ENCODE data around the gene SLC6A19. TPM values are rescaled to one million over a fixed set of nuclear protein-coding genes. Genes with fewer than 3 reads are reported as not detected.

SLC6A19 gene
- total RNA-seq, 1 experiment from 2014 or later, result 0.04 TPM

DNA sequence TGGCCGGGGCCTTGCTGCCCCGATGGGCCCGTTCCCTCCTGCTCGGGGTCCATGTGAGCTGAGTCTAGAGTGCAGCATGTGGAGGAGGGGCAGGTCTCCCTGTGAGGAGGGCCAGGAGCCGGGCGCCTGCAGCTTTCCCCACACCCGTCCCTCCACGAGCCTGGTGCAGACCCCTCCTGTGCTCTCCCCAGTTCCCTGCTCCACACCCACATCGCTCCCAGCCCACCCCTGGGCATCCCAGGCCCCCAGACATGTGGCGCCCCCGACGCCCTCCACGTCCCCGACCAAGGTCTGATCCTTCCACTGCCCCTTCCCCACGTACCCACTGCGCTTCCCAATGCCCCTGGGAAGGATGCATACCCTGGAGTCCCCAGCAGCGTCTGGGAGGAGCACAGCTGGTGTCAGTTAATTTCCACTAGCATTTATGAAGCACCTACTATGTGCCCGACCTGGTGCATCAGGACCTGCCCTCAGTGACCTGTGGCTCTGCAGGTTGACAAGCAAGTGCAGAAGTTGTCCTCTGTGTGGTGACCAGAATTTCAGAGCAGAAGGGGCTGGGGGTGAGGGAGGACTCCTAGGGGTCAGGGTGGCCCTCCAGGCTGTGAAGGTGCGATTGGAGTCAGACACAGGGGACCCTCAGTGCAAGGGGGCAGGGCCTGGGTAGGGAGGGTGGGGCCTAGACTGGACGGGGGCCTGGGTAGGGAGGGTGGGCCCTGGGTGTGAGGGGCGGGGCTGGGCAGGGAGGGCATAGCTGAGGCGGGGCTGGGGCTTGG is 13.0 kb downstream of the SLC6A19 start:
- H3K4me1 Mint-ChIP-seq, result no peaks in the 10 kb centered on the region
- H3K4me3 Mint-ChIP-seq, result no peak overlapping the region
- no peak for TF ChIP-seq TEAD1 (CRISPR knock-in tag; IDR thresholded peaks at IDR 0.05)
- no peak for TF ChIP-seq ZNF138 (CRISPR knock-in tag; conservative IDR thresholded peaks at IDR 0.05)
- no peak for TF ChIP-seq ZNF416 (CRISPR knock-in tag; IDR thresholded peaks at IDR 0.05)
- TF ChIP-seq TP53 (CRISPR knock-in tag; IDR thresholded peaks at IDR 0.05), result no peak
- TF ChIP-seq, protein P1, sequence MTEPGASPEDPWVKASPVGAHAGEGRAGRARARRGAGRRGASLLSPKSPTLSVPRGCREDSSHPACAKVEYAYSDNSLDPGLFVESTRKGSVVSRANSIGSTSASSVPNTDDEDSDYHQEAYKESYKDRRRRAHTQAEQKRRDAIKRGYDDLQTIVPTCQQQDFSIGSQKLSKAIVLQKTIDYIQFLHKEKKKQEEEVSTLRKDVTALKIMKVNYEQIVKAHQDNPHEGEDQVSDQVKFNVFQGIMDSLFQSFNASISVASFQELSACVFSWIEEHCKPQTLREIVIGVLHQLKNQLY (CRISPR knock-in tag; IDR thresholded peaks at IDR 0.05), result no peak
- no peak for TF ChIP-seq MAX (CRISPR knock-in tag; IDR thresholded peaks at IDR 0.05)
- TF ChIP-seq CREM (CRISPR knock-in tag; IDR thresholded peaks at IDR 0.05), result no peak
- TF ChIP-seq, protein P2, sequence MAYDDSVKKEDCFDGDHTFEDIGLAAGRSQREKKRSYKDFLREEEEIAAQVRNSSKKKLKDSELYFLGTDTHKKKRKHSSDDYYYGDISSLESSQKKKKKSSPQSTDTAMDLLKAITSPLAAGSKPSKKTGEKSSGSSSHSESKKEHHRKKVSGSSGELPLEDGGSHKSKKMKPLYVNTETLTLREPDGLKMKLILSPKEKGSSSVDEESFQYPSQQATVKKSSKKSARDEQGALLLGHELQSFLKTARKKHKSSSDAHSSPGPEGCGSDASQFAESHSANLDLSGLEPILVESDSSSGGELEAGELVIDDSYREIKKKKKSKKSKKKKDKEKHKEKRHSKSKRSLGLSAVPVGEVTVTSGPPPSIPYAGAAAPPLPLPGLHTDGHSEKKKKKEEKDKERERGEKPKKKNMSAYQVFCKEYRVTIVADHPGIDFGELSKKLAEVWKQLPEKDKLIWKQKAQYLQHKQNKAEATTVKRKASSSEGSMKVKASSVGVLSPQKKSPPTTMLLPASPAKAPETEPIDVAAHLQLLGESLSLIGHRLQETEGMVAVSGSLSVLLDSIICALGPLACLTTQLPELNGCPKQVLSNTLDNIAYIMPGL (CRISPR knock-in tag; IDR thresholded peaks at IDR 0.05), result no peak
- TF ChIP-seq JUN (CRISPR knock-in tag; IDR thresholded peaks at IDR 0.05), result no peak
- no peak for TF ChIP-seq CDX4 (CRISPR knock-in tag; IDR thresholded peaks at IDR 0.05; ENCODE audit: borderline replicate concordance)
- TF ChIP-seq ZMAT4 (CRISPR knock-in tag; IDR thresholded peaks at IDR 0.05), result no peak
- TF ChIP-seq E2F1 (CRISPR knock-in tag; IDR thresholded peaks at IDR 0.05), result no peak
- no peak for TF ChIP-seq E2F5 (CRISPR knock-in tag; IDR thresholded peaks at IDR 0.05)
- TF ChIP-seq, protein P3, sequence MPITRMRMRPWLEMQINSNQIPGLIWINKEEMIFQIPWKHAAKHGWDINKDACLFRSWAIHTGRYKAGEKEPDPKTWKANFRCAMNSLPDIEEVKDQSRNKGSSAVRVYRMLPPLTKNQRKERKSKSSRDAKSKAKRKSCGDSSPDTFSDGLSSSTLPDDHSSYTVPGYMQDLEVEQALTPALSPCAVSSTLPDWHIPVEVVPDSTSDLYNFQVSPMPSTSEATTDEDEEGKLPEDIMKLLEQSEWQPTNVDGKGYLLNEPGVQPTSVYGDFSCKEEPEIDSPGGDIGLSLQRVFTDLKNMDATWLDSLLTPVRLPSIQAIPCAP (CRISPR knock-in tag; IDR thresholded peaks at IDR 0.05), result no peak
- TF ChIP-seq, protein P4, sequence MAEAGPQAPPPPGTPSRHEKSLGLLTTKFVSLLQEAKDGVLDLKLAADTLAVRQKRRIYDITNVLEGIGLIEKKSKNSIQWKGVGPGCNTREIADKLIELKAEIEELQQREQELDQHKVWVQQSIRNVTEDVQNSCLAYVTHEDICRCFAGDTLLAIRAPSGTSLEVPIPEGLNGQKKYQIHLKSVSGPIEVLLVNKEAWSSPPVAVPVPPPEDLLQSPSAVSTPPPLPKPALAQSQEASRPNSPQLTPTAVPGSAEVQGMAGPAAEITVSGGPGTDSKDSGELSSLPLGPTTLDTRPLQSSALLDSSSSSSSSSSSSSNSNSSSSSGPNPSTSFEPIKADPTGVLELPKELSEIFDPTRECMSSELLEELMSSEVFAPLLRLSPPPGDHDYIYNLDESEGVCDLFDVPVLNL (CRISPR knock-in tag; IDR thresholded peaks at IDR 0.05; ENCODE audit: borderline replicate concordance, low read depth), result no peak
- no peak for TF ChIP-seq ZNF512 (CRISPR knock-in tag; IDR thresholded peaks at IDR 0.05; ENCODE audit: borderline replicate concordance)
- ATAC-seq (no peak), DNase-seq (ENCODE audit: low spot score) (peak; percentile 6)
- CTCF ChIA-PET, result interaction anchor here (1.5 kb wide), 1 partner anchor 31 kb away, joined by 4 read pairs; no protein-coding TSS in a partner anchor
- H3K27ac Mint-ChIP-seq, result no peak overlapping the region
- H3K9me3 Mint-ChIP-seq, result peaks cover 8% of the 10 kb centered on the region
- POLR2A ChIA-PET, result no interaction called here
- no peaks in the 10 kb centered on the region for H3K36me3 Mint-ChIP-seq
- H3K27me3 Mint-ChIP-seq (ENCODE audit: low read depth), result no peaks in the 10 kb centered on the region; the same call in 1 of the 2 replicates
